Neutrophil (primary cell): Measurements from ENCODE around the gene CD180.

Source experiments
- H3K27ac ChIP-seq: fragments of 200-600 bp; sonication (generic); 2 replicates; pipeline ENCODE4 v1.5.1; 2016; ENCODE audit warnings: mild to moderate bottlenecking, moderate library complexity
- H3K27me3 ChIP-seq: fragments of 200-600 bp; sonication (generic); 2 replicates; pipeline ENCODE4 v1.6.0; 2016; ENCODE audit warnings: mild to moderate bottlenecking
- H3K36me3 ChIP-seq: fragments of 200-600 bp; sonication (generic); 2 replicates; pipeline ENCODE4 v1.5.1; 2017
- H3K4me1 ChIP-seq, 2 experiments: fragments of 200-600 bp in 1 of 2; sonication (generic) in 1 of 2; 1 replicate in 1 of 2; 2 replicates in 1 of 2; pipeline versions ENCODE4 v1.5.1 to v1.6.1; 2013 to 2016; ENCODE audit warnings: low read depth in 1 of 2, low read length in 1 of 2, mild to moderate bottlenecking in 1 of 2, moderate library complexity in 1 of 2; ENCODE audit not compliant: control insufficient read depth in 1 of 2, insufficient read depth in 1 of 2
- H3K4me3 ChIP-seq, 2 experiments: fragments of 200-600 bp in 1 of 2; sonication (generic) in 1 of 2; 1 replicate in 1 of 2; 2 replicates in 1 of 2; pipeline ENCODE4 v1.5.1; 2013 to 2016; ENCODE audit warnings: low read depth in 1 of 2, low read length in 1 of 2, mild to moderate bottlenecking in 1 of 2, moderate library complexity in 1 of 2
- H3K9me3 ChIP-seq: fragments of 200-600 bp; sonication (generic); 2 replicates; pipeline ENCODE4 v1.5.1; 2016
- TF ChIP-seq, protein P1 (sequence below): fragments of 200-600 bp; sonication (generic); IDR thresholded peaks from 2 replicates; pipeline ENCODE4 v1.5.1; 2016; ENCODE audit warnings: antibody characterized with exemption

Gene CD180

DNA sequence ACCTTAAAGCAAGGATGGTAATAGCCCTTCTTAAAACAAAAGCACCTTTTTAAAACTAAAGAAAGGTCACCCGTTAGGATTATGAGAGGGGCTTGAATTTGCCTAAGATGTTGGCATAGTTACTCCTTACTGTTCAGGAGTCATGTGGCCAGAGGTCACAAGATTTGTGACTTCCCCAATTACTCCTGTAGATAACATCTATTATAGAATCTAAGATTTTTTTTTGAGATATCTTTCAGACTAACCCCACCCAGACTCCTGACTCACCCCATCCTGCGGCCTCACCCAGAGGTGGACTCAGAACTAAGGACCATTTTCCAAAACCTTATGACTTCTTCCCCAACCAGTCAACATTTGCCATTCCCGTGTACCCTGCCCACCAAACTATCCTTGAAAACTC lies 2.4 kb downstream of the CD180 start:
- Histone ChIP-seq H3K27me3 (no peaks in the 10 kb centered on the region), H3K36me3 (no peaks in the 10 kb centered on the region), H3K4me1 (peaks cover 8 to 15% of the 10 kb centered on the region in 2 experiments), H3K27ac (no peak overlapping the region), H3K4me3 (no peak overlapping the region), H3K9me3 (no peaks in the 10 kb centered on the region)
- TF ChIP-seq, protein P1, sequence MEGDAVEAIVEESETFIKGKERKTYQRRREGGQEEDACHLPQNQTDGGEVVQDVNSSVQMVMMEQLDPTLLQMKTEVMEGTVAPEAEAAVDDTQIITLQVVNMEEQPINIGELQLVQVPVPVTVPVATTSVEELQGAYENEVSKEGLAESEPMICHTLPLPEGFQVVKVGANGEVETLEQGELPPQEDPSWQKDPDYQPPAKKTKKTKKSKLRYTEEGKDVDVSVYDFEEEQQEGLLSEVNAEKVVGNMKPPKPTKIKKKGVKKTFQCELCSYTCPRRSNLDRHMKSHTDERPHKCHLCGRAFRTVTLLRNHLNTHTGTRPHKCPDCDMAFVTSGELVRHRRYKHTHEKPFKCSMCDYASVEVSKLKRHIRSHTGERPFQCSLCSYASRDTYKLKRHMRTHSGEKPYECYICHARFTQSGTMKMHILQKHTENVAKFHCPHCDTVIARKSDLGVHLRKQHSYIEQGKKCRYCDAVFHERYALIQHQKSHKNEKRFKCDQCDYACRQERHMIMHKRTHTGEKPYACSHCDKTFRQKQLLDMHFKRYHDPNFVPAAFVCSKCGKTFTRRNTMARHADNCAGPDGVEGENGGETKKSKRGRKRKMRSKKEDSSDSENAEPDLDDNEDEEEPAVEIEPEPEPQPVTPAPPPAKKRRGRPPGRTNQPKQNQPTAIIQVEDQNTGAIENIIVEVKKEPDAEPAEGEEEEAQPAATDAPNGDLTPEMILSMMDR = no peak

DNA sequence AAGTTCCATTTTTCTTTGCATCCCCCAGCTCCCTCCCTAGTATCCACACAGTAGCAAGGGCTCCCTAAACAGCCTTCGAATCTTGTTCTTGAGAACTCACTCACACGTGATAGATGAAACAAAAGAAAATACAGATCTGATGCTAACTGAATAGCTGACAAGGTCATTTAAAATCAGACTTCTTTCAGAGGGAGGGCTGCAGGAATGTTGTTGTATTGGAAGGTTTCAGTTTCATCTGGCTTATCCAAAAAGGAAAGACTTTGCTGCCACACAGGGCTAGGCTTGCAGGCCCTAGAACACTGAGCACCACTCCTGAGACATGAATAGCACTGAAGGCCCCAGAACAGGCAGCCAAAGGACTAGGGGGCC lies 3.2 kb downstream of the CD180 start:
- Histone ChIP-seq H3K27ac (no peak overlapping the region), H3K4me1 (peaks cover 5 to 8% of the 10 kb centered on the region in 2 experiments), H3K9me3 (no peaks in the 10 kb centered on the region), H3K27me3 (no peaks in the 10 kb centered on the region), H3K4me3 (no peak overlapping the region), H3K36me3 (no peaks in the 10 kb centered on the region)
- TF ChIP-seq, protein P1 = no peak

DNA sequence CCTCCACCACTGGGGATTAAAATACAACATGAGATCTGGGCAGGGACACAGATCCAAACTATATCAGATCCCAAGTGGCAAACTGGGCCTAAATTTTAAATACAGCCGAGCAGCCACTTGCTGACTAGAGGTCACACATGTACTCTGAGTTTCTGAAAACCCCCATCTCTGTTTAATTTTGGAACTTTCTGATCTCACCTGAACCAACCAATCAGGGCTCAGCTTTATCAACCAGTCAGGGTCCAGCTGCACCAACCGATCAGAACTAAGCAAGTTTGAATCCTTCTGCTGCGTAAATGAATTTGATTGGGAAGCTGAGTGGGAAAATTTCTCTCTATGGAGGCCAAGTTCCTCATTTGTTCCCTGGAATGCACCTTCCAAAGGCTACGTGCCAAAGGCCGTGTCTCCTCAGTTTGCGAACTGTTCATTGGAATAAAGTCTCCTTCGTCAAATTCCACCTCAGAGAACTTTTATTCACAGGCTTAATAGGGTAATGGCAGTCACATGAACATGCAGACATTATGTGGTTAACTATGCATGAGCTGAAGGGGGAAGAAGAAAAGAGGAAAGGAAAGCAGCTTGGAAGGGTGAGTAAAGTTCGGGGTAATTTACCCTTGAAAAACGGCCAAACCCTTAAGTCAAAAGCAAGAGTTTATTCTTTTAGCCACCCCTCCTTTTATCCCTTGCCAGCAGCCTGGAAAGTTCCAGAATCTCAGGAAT lies 3.7 kb downstream of the CD180 start:
- TF ChIP-seq, protein P1 = no peak

DNA sequence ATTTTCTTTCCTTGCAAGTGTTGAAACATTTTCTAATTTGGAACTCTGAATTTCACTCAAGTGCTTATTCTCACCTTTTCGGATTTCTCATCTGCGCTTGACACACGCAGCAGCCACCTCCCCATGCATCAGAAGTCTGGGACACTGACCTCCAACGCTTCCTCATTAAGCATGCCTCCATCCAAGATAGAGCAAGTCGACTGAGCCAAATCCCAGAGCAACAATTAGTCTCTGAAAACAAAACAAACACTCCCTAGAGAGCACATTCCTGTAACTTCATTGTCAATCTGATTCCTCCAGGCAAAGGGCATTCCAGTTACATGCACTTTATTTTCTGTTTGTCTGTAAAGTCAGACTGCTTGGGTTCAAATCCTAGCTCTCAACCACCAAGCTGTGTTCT lies 5.7 kb downstream of the CD180 start:
- peaks cover 13 to 30% of the 10 kb centered on the region in 2 experiments for H3K4me1 ChIP-seq

More for the DNA sequence above, 3.7 kb downstream of the CD180 start:
- H3K4me3 ChIP-seq = no peak overlapping the region
- H3K36me3 ChIP-seq = no peaks in the 10 kb centered on the region
- no peaks in the 10 kb centered on the region for H3K9me3 ChIP-seq
- no peak overlapping the region for H3K27ac ChIP-seq
- no peaks in the 10 kb centered on the region for H3K27me3 ChIP-seq
- H3K4me1 ChIP-seq = peaks cover 5 to 13% of the 10 kb centered on the region in 2 experiments

DNA sequence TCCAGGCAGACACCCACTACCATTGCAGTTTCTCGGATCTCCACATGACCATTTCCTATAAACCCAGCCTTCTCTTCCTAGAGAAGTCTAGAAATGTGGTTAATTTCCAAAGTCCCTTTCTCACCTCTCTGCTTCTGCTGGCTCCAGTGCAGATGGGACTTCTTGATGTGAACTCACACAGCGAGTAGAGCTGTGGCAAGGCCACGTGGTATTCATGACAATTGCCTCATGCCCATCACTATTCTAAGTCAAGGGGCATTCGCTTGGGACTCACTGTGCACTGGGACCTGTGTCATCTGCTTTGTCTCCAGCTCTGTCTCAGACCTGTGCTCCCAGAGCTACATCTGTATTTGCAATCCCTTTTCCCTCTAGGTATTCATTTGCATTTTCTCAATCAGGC lies 6.2 kb downstream of the CD180 start:
- H3K27ac ChIP-seq = no peak overlapping the region

More for the DNA sequence above, 5.7 kb downstream of the CD180 start:
- no peaks in the 10 kb centered on the region for H3K27me3 ChIP-seq
- H3K4me3 ChIP-seq = no peak overlapping the region
- no peaks in the 10 kb centered on the region for H3K36me3 ChIP-seq
- no peaks in the 10 kb centered on the region for H3K9me3 ChIP-seq
- H3K27ac ChIP-seq = no peak overlapping the region
- TF ChIP-seq, protein P1 = no peak

More for the DNA sequence above, 6.2 kb downstream of the CD180 start:
- H3K4me3 ChIP-seq = no peak overlapping the region
- no peaks in the 10 kb centered on the region for H3K36me3 ChIP-seq
- TF ChIP-seq, protein P1 = no peak
- H3K4me1 ChIP-seq = peaks cover 13 to 30% of the 10 kb centered on the region in 2 experiments
- no peaks in the 10 kb centered on the region for H3K9me3 ChIP-seq
- H3K27me3 ChIP-seq = no peaks in the 10 kb centered on the region
